Endothelial cell of umbilical vein (primary cell): ENCODE measurements around the gene DGCR2. TPM values are rescaled to one million over a fixed set of nuclear protein-coding genes. Genes with fewer than 3 reads are reported as not detected.

Experiments
- BruUV-seq: library from RNA; stranded (reverse); fragments of 400-500 nt; replicated peaks from 2 replicates; lab custom pipeline; 2021; lab: Mats Ljungman, UMichigan
- CTCF ChIA-PET: fragments of 300-600, 350-600 bp; sonication (Branson Sonifier 250); formaldehyde crosslinking; loops from one replicate; lab custom pipeline; 2021; ENCODE audit warnings: antibody characterized with exemption, inconsistent platforms; lab: Charles Lee
- POLR2A ChIA-PET: fragments of 300-600, 350-600 bp; sonication (Branson Sonifier 250); formaldehyde crosslinking; loops from one replicate; lab custom pipeline; 2021; ENCODE audit warnings: antibody characterized with exemption, inconsistent platforms; lab: Charles Lee
- DNase-seq: peaks from one replicate; pipeline ENCODE4 v3.0.0-alpha.2; 2011; ENCODE audit warnings: low read depth, low spot score
- FAIRE-seq: peaks from 2 replicates; lab custom pipeline; 2011; peaks lifted over from hg19 to GRCh38; lab: Jason Lieb, UNC
- H2AFZ ChIP-seq: 2 replicates; pipeline ENCODE4 v1.6.0; 2012; ENCODE audit warnings: low read depth, low read length, control low read depth, inconsistent platforms
- H3K27ac ChIP-seq: 2 replicates; pipeline ENCODE4 v1.5.1; 2011; ENCODE audit warnings: low read depth, mild to moderate bottlenecking, control low read depth, low read length, moderate library complexity; ENCODE audit not compliant: insufficient read depth
- H3K27me3 ChIP-seq, 2 experiments: 2 replicates each; pipeline versions ENCODE4 v1.6.0 to v1.6.1; 2011; ENCODE audit warnings: low read length in 2 of 2, mixed read lengths in 1 of 2; ENCODE audit not compliant: control insufficient read depth in 2 of 2, insufficient read depth in 2 of 2
- H3K36me3 ChIP-seq, 2 experiments: 2 replicates in 1 of 2; 3 replicates in 1 of 2; pipeline ENCODE4 v1.5.1; 2011; ENCODE audit warnings: low read length in 2 of 2, mild to moderate bottlenecking in 1 of 2, moderate library complexity in 1 of 2; ENCODE audit not compliant: control insufficient read depth in 2 of 2, insufficient read depth in 2 of 2; ENCODE audit errors: extremely low read depth in 1 of 2
- H3K4me1 ChIP-seq: 3 replicates; pipeline ENCODE4 v1.5.1; 2011; ENCODE audit warnings: mild to moderate bottlenecking, low read length; ENCODE audit not compliant: control insufficient read depth, insufficient read depth; ENCODE audit errors: extremely low read depth
- H3K4me2 ChIP-seq: 2 replicates; pipeline ENCODE4 v1.6.1; 2011; ENCODE audit warnings: low read length, control low read depth, mixed read lengths; ENCODE audit not compliant: insufficient read depth
- H3K4me3 ChIP-seq, 3 experiments: fragments of 200-600 bp in 1 of 3; sonication (generic), shearing (Covaris generic) in 1 of 3; replicated peaks in 1 of 3; 2 replicates each; pipeline ENCODE4 v1.5.1; 2011 to 2016; ENCODE audit warnings: control low read depth in 3 of 3, low read length in 3 of 3, mild to moderate bottlenecking in 2 of 3, inconsistent platforms in 1 of 3, low read depth in 1 of 3, moderate library complexity in 1 of 3; ENCODE audit not compliant: insufficient read depth in 1 of 3
- H3K79me2 ChIP-seq: 2 replicates; pipeline ENCODE4 v1.6.0; 2012; ENCODE audit warnings: low read length, inconsistent platforms; ENCODE audit not compliant: control insufficient read depth, insufficient read depth
- H3K9ac ChIP-seq: replicated peaks from 2 replicates; pipeline ENCODE3; 2011; ENCODE audit warnings: low read length, control low read depth; ENCODE audit not compliant: insufficient read depth; ENCODE audit errors: extremely low read depth
- H3K9me1 ChIP-seq: replicated peaks from 3 replicates; pipeline ENCODE4 v1.6.0; 2011; ENCODE audit warnings: mild to moderate bottlenecking, low read length; ENCODE audit not compliant: control insufficient read depth, insufficient read depth; ENCODE audit errors: extremely low read depth
- H3K9me3 ChIP-seq: replicated peaks from 2 replicates; pipeline ENCODE4 v1.5.1; 2012; ENCODE audit warnings: low read length, inconsistent platforms; ENCODE audit not compliant: control insufficient read depth, insufficient read depth
- H4K20me1 ChIP-seq: replicated peaks from 2 replicates; pipeline ENCODE3; 2011; ENCODE audit warnings: mild to moderate bottlenecking, low read length; ENCODE audit not compliant: control insufficient read depth, insufficient read depth; ENCODE audit errors: extremely low read depth
- EZH2 ChIP-seq: IDR thresholded peaks from 2 replicates; pipeline ENCODE4 v1.6.1; 2012; ENCODE audit warnings: borderline replicate concordance, low read depth, mild to moderate bottlenecking, moderate library complexity, low read length, inconsistent platforms; ENCODE audit not compliant: severe bottlenecking
- FOS ChIP-seq: IDR thresholded peaks from 2 replicates; pipeline ENCODE4 v1.6.1; 2011; ENCODE audit warnings: mild to moderate bottlenecking, low read length, moderate library complexity, borderline replicate concordance; ENCODE audit not compliant: insufficient read depth
- GATA2 ChIP-seq: IDR thresholded peaks from 2 replicates; pipeline ENCODE4 v1.7.0; 2011; ENCODE audit warnings: low read depth, mild to moderate bottlenecking, moderate library complexity, mixed read lengths, low read length; ENCODE audit not compliant: insufficient read length, insufficient read depth
- JUN ChIP-seq: IDR thresholded peaks from 2 replicates; pipeline ENCODE4 v1.6.1; 2011; ENCODE audit warnings: borderline replicate concordance, low read depth; ENCODE audit not compliant: insufficient read length, insufficient read depth
- MYC ChIP-seq: IDR thresholded peaks from one replicate; pipeline ENCODE4 v1.6.1; 2011; ENCODE audit warnings: mild to moderate bottlenecking, low read depth, low read length
- POLR2A ChIP-seq: IDR thresholded peaks from 2 replicates; pipeline ENCODE4 v1.6.1; 2012; ENCODE audit warnings: low read depth, mild to moderate bottlenecking, control low read depth, low read length
- POLR2AphosphoS5 ChIP-seq: IDR thresholded peaks from 2 replicates; pipeline ENCODE4 v1.6.1; 2012; ENCODE audit warnings: low read depth, mild to moderate bottlenecking, control low read depth, low read length, moderate library complexity; ENCODE audit not compliant: insufficient read depth
- dilution Hi-C: fragments of 300-500 bp; cut with MboI; formaldehyde crosslinking; loops from one replicate; pipeline ENCODE4 v1.15.0; 2019; ENCODE audit warnings: low sequenced_read_pairs; ENCODE audit not compliant: extremely low pct_ligation_motif_present
- intact Hi-C: fragments of 100-400 bp; cut with micrococcal nuclease; formaldehyde crosslinking; loops from one replicate; pipeline ENCODE4 v1.10.0; 2022
- polyA plus RNA-seq, 4 experiments: library from polyadenylated mRNA; depleted of rRNA in 3 of 4; stranded (reverse) in 3 of 4; unstranded in 1 of 4; fragments of >200 nt; gene quantifications; 2 replicates each; pipeline versions ENCODE4 v1.2.1 to v1.2.3, GENCODE V29; 2011 to 2012; ENCODE audit warnings: missing spikeins in 1 of 4
- total RNA-seq: library from RNA; stranded (reverse); gene quantifications from 2 replicates; pipeline ENCODE4 v1.2.3, GENCODE V29; 2021
- TF ChIP-seq, protein P1 (sequence below), 2 donors: IDR thresholded peaks; 1 replicate in 1 of 2; 2 replicates in 1 of 2; pipeline ENCODE4 v1.5.1; 2011; ENCODE audit warnings: low read length in 2 of 2, mild to moderate bottlenecking in 2 of 2, moderate library complexity in 2 of 2, control low read depth in 1 of 2, inconsistent platforms in 1 of 2, low read depth in 1 of 2; ENCODE audit not compliant: insufficient read depth in 1 of 2; ENCODE audit errors: extremely low read depth in 1 of 2
- TF ChIP-seq, protein P2 (sequence below): IDR thresholded peaks from 2 replicates; pipeline ENCODE4 v1.6.1; 2011; ENCODE audit not compliant: insufficient read depth, insufficient read length

The DGCR2 gene
- total and polyA plus RNA-seq, 2 donors (not counting 3 experiments of a cell fraction or from before 2014, with no cell fraction given), result 44.8 to 51.2 TPM

DNA sequence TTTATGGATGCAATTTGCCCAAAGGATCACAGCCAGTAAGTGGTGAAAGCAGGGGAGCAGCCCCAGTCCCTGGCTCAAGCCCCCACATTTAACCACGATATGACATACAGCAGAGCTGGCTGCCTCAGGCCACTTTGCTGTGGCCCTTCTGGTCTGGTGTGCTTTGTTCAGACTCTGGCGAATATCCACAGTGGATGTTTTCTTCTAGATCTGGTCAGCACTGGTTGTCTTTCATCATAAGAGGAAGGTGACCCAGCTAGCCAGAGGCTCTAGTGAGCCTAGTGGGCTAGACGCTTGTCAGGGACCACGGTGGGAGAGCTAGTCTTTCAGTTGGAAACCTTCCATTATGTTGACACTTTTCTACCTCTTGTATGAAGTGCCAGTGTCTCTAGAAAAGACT lies 42.5 kb downstream of the DGCR2 start:
- no peak overlapping the region for H3K4me2 ChIP-seq
- H3K27me3 ChIP-seq, result no peaks in the 10 kb centered on the region
- H3K9me1 ChIP-seq, result no peaks in the 10 kb centered on the region
- CTCF ChIA-PET, result no interaction called here
- POLR2A ChIA-PET, result no interaction called here
- H3K27ac ChIP-seq, result no peak overlapping the region
- H3K4me1 ChIP-seq, result no peaks in the 10 kb centered on the region
- dilution Hi-C loops (no loop called here), intact Hi-C loops (no loop called here)
- H3K79me2 ChIP-seq, result no peaks in the 10 kb centered on the region
- no TSS peak for BruUV-seq
- H3K36me3 ChIP-seq, result no peaks in the 10 kb centered on the region
- DNase-seq (no peak), FAIRE-seq (no peak)
- no peak overlapping the region for H3K4me3 ChIP-seq
- no peaks in the 10 kb centered on the region for H3K9me3 ChIP-seq
- TF ChIP-seq GATA2 (no peak), FOS (no peak), MYC (no peak), EZH2 (no peak), POLR2AphosphoS5 (no peak), POLR2A (no peak), JUN (no peak)
- TF ChIP-seq, protein P1, sequence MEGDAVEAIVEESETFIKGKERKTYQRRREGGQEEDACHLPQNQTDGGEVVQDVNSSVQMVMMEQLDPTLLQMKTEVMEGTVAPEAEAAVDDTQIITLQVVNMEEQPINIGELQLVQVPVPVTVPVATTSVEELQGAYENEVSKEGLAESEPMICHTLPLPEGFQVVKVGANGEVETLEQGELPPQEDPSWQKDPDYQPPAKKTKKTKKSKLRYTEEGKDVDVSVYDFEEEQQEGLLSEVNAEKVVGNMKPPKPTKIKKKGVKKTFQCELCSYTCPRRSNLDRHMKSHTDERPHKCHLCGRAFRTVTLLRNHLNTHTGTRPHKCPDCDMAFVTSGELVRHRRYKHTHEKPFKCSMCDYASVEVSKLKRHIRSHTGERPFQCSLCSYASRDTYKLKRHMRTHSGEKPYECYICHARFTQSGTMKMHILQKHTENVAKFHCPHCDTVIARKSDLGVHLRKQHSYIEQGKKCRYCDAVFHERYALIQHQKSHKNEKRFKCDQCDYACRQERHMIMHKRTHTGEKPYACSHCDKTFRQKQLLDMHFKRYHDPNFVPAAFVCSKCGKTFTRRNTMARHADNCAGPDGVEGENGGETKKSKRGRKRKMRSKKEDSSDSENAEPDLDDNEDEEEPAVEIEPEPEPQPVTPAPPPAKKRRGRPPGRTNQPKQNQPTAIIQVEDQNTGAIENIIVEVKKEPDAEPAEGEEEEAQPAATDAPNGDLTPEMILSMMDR (IDR thresholded peaks at IDR 0.05; ENCODE audit: extremely low read depth in 1 of 2, insufficient read depth in 1 of 2, low read depth in 1 of 2, low read length in 2 of 2), result no peak
- TF ChIP-seq, protein P2, sequence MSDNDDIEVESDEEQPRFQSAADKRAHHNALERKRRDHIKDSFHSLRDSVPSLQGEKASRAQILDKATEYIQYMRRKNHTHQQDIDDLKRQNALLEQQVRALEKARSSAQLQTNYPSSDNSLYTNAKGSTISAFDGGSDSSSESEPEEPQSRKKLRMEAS, result no peak
- H4K20me1 ChIP-seq, result no peaks in the 10 kb centered on the region
- no peak overlapping the region for H2AFZ ChIP-seq
- H3K9ac ChIP-seq, result no peak overlapping the region
